Gastroesophageal sphincter (tissue), 3 donors: ENCODE measurements around the gene SLK.

Experiments
- EP300 ChIP-seq: sonication (generic); formaldehyde crosslinking; IDR thresholded peaks from one replicate; pipeline ENCODE4 v1.6.1; 2017; ENCODE audit warnings: antibody characterized with exemption, mild to moderate bottlenecking
- POLR2A ChIP-seq, 2 donors: fragments of 450-650 bp; IDR thresholded peaks; one replicate each; pipeline ENCODE4 v1.6.1; 2017; ENCODE audit warnings: antibody characterized with exemption in 2 of 2, mild to moderate bottlenecking in 2 of 2, moderate library complexity in 1 of 2
- POLR2AphosphoS5 ChIP-seq: sonication (generic); formaldehyde crosslinking; IDR thresholded peaks from one replicate; pipeline ENCODE4 v1.6.1; 2017; ENCODE audit warnings: antibody characterized with exemption
- TF ChIP-seq, protein P1 (sequence below), 4 experiments: fragments of 200-600 bp in 2 of 4; fragments of 450-650 bp in 2 of 4; sonication (generic) in 1 of 4; IDR thresholded peaks; one replicate each; pipeline ENCODE4 v1.5.1; 2017 to 2019; ENCODE audit warnings: antibody characterized with exemption in 4 of 4, mild to moderate bottlenecking in 2 of 4, moderate library complexity in 2 of 4

GRCh38 chr10:103922659-103923058 is 44.3 kb upstream of the SLK start:
- no peak for TF ChIP-seq POLR2A (IDR thresholded peaks at IDR 0.05)
- TF ChIP-seq, protein P1, sequence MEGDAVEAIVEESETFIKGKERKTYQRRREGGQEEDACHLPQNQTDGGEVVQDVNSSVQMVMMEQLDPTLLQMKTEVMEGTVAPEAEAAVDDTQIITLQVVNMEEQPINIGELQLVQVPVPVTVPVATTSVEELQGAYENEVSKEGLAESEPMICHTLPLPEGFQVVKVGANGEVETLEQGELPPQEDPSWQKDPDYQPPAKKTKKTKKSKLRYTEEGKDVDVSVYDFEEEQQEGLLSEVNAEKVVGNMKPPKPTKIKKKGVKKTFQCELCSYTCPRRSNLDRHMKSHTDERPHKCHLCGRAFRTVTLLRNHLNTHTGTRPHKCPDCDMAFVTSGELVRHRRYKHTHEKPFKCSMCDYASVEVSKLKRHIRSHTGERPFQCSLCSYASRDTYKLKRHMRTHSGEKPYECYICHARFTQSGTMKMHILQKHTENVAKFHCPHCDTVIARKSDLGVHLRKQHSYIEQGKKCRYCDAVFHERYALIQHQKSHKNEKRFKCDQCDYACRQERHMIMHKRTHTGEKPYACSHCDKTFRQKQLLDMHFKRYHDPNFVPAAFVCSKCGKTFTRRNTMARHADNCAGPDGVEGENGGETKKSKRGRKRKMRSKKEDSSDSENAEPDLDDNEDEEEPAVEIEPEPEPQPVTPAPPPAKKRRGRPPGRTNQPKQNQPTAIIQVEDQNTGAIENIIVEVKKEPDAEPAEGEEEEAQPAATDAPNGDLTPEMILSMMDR (IDR thresholded peaks at IDR 0.05) = no peak
- no peak for TF ChIP-seq EP300
- TF ChIP-seq POLR2AphosphoS5 = no peak
